Endothelial cell of umbilical vein (primary cell): ENCODE data around the gene MIER1. TPM values are rescaled to one million over a fixed set of nuclear protein-coding genes. Genes with fewer than 3 reads are reported as not detected.
A peak's percentile ranks its signal among the peaks of the same experiment; 100 is the strongest.

ENCODE experiments used
- BruUV-seq: library from RNA; stranded (reverse); fragments of 400-500 nt; replicated peaks from 2 replicates; lab custom pipeline; 2021; lab: Mats Ljungman, UMichigan
- CTCF ChIA-PET: fragments of 300-600, 350-600 bp; sonication (Branson Sonifier 250); formaldehyde crosslinking; loops from one replicate; lab custom pipeline; 2021; ENCODE audit warnings: antibody characterized with exemption, inconsistent platforms; lab: Charles Lee
- POLR2A ChIA-PET: fragments of 300-600, 350-600 bp; sonication (Branson Sonifier 250); formaldehyde crosslinking; loops from one replicate; lab custom pipeline; 2021; ENCODE audit warnings: antibody characterized with exemption, inconsistent platforms; lab: Charles Lee
- DNase-seq: peaks from one replicate; pipeline ENCODE4 v3.0.0-alpha.2; 2011; ENCODE audit warnings: low read depth, low spot score
- FAIRE-seq: peaks from 2 replicates; lab custom pipeline; 2011; peaks lifted over from hg19 to GRCh38; lab: Jason Lieb, UNC
- H2AFZ ChIP-seq: 2 replicates; pipeline ENCODE4 v1.6.0; 2012; ENCODE audit warnings: low read depth, low read length, control low read depth, inconsistent platforms
- H3K27ac ChIP-seq: 2 replicates; pipeline ENCODE4 v1.5.1; 2011; ENCODE audit warnings: low read depth, mild to moderate bottlenecking, control low read depth, low read length, moderate library complexity; ENCODE audit not compliant: insufficient read depth
- H3K27me3 ChIP-seq, 2 experiments: 2 replicates each; pipeline versions ENCODE4 v1.6.0 to v1.6.1; 2011; ENCODE audit warnings: low read length in 2 of 2, mixed read lengths in 1 of 2; ENCODE audit not compliant: control insufficient read depth in 2 of 2, insufficient read depth in 2 of 2
- H3K36me3 ChIP-seq, 2 experiments: 2 replicates in 1 of 2; 3 replicates in 1 of 2; pipeline ENCODE4 v1.5.1; 2011; ENCODE audit warnings: low read length in 2 of 2, mild to moderate bottlenecking in 1 of 2, moderate library complexity in 1 of 2; ENCODE audit not compliant: control insufficient read depth in 2 of 2, insufficient read depth in 2 of 2; ENCODE audit errors: extremely low read depth in 1 of 2
- H3K4me1 ChIP-seq: 3 replicates; pipeline ENCODE4 v1.5.1; 2011; ENCODE audit warnings: mild to moderate bottlenecking, low read length; ENCODE audit not compliant: control insufficient read depth, insufficient read depth; ENCODE audit errors: extremely low read depth
- H3K4me2 ChIP-seq: 2 replicates; pipeline ENCODE4 v1.6.1; 2011; ENCODE audit warnings: low read length, control low read depth, mixed read lengths; ENCODE audit not compliant: insufficient read depth
- H3K4me3 ChIP-seq, 3 experiments: fragments of 200-600 bp in 1 of 3; sonication (generic), shearing (Covaris generic) in 1 of 3; replicated peaks in 1 of 3; 2 replicates each; pipeline ENCODE4 v1.5.1; 2011 to 2016; ENCODE audit warnings: control low read depth in 3 of 3, low read length in 3 of 3, mild to moderate bottlenecking in 2 of 3, inconsistent platforms in 1 of 3, low read depth in 1 of 3, moderate library complexity in 1 of 3; ENCODE audit not compliant: insufficient read depth in 1 of 3
- H3K79me2 ChIP-seq: 2 replicates; pipeline ENCODE4 v1.6.0; 2012; ENCODE audit warnings: low read length, inconsistent platforms; ENCODE audit not compliant: control insufficient read depth, insufficient read depth
- H3K9ac ChIP-seq: replicated peaks from 2 replicates; pipeline ENCODE3; 2011; ENCODE audit warnings: low read length, control low read depth; ENCODE audit not compliant: insufficient read depth; ENCODE audit errors: extremely low read depth
- H3K9me1 ChIP-seq: replicated peaks from 3 replicates; pipeline ENCODE4 v1.6.0; 2011; ENCODE audit warnings: mild to moderate bottlenecking, low read length; ENCODE audit not compliant: control insufficient read depth, insufficient read depth; ENCODE audit errors: extremely low read depth
- H3K9me3 ChIP-seq: replicated peaks from 2 replicates; pipeline ENCODE4 v1.5.1; 2012; ENCODE audit warnings: low read length, inconsistent platforms; ENCODE audit not compliant: control insufficient read depth, insufficient read depth
- H4K20me1 ChIP-seq: replicated peaks from 2 replicates; pipeline ENCODE3; 2011; ENCODE audit warnings: mild to moderate bottlenecking, low read length; ENCODE audit not compliant: control insufficient read depth, insufficient read depth; ENCODE audit errors: extremely low read depth
- EZH2 ChIP-seq: IDR thresholded peaks from 2 replicates; pipeline ENCODE4 v1.6.1; 2012; ENCODE audit warnings: borderline replicate concordance, low read depth, mild to moderate bottlenecking, moderate library complexity, low read length, inconsistent platforms; ENCODE audit not compliant: severe bottlenecking
- FOS ChIP-seq: IDR thresholded peaks from 2 replicates; pipeline ENCODE4 v1.6.1; 2011; ENCODE audit warnings: mild to moderate bottlenecking, low read length, moderate library complexity, borderline replicate concordance; ENCODE audit not compliant: insufficient read depth
- GATA2 ChIP-seq: IDR thresholded peaks from 2 replicates; pipeline ENCODE4 v1.7.0; 2011; ENCODE audit warnings: low read depth, mild to moderate bottlenecking, moderate library complexity, mixed read lengths, low read length; ENCODE audit not compliant: insufficient read length, insufficient read depth
- JUN ChIP-seq: IDR thresholded peaks from 2 replicates; pipeline ENCODE4 v1.6.1; 2011; ENCODE audit warnings: borderline replicate concordance, low read depth; ENCODE audit not compliant: insufficient read length, insufficient read depth
- MYC ChIP-seq: IDR thresholded peaks from one replicate; pipeline ENCODE4 v1.6.1; 2011; ENCODE audit warnings: mild to moderate bottlenecking, low read depth, low read length
- POLR2AphosphoS5 ChIP-seq: IDR thresholded peaks from 2 replicates; pipeline ENCODE4 v1.6.1; 2012; ENCODE audit warnings: low read depth, mild to moderate bottlenecking, control low read depth, low read length, moderate library complexity; ENCODE audit not compliant: insufficient read depth
- dilution Hi-C: fragments of 300-500 bp; cut with MboI; formaldehyde crosslinking; loops from one replicate; pipeline ENCODE4 v1.15.0; 2019; ENCODE audit warnings: low sequenced_read_pairs; ENCODE audit not compliant: extremely low pct_ligation_motif_present
- intact Hi-C: fragments of 100-400 bp; cut with micrococcal nuclease; formaldehyde crosslinking; loops from one replicate; pipeline ENCODE4 v1.10.0; 2022
- polyA plus RNA-seq, 4 experiments: library from polyadenylated mRNA; depleted of rRNA in 3 of 4; stranded (reverse) in 3 of 4; unstranded in 1 of 4; fragments of >200 nt; gene quantifications; 2 replicates each; pipeline versions ENCODE4 v1.2.1 to v1.2.3, GENCODE V29; 2011 to 2012; ENCODE audit warnings: missing spikeins in 1 of 4
- total RNA-seq: library from RNA; stranded (reverse); gene quantifications from 2 replicates; pipeline ENCODE4 v1.2.3, GENCODE V29; 2021
- TF ChIP-seq, protein P1 (sequence below), 2 donors: IDR thresholded peaks; 1 replicate in 1 of 2; 2 replicates in 1 of 2; pipeline ENCODE4 v1.5.1; 2011; ENCODE audit warnings: low read length in 2 of 2, mild to moderate bottlenecking in 2 of 2, moderate library complexity in 2 of 2, control low read depth in 1 of 2, inconsistent platforms in 1 of 2, low read depth in 1 of 2; ENCODE audit not compliant: insufficient read depth in 1 of 2; ENCODE audit errors: extremely low read depth in 1 of 2

Gene MIER1
- total and polyA plus RNA-seq, 2 donors (not counting 3 experiments of a cell fraction or from before 2014, with no cell fraction given): 7.3 to 36.8 TPM

DNA sequence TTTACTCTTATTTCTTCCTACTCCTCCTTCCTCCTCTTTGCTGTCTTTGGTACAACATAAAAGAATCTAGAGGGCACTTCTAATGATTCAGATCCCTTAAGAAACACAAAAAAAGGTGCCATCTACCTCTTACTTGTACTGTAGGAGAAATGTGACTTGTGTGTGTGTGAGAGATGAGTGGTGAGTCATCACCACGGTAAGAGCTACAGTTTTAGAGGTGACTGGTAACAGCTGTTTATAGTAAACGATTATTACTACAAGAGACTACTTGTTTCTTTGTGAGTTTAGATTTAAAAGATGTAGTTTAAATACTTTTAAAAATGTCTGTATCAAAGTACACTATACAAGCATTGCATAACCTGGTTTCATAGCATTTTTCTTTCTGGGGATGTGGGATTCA, 88.8 kb downstream of the MIER1 start:
- Histone ChIP-seq H3K9me1 (no peaks in the 10 kb centered on the region), H3K4me3 (no peak overlapping the region), H3K4me1 (no peaks in the 10 kb centered on the region), H3K27ac (no peak overlapping the region), H2AFZ (no peak overlapping the region), H3K36me3 (peaks cover 0 to under 1% of the 10 kb centered on the region in 2 experiments), H3K27me3 (no peaks in the 10 kb centered on the region), H3K9ac (no peak overlapping the region), H3K79me2 (no peaks in the 10 kb centered on the region), H4K20me1 (no peaks in the 10 kb centered on the region), H3K9me3 (no peaks in the 10 kb centered on the region), H3K4me2 (no peak overlapping the region)
- ChIA-PET POLR2A (no interaction called here), CTCF (interaction anchor here (0.9 to 5.3 kb wide), 6 partner anchors 10 to 198 kb away, joined by 3 to 27 read pairs (median 4); no protein-coding TSS in a partner anchor)
- intact Hi-C loops (no loop called here), dilution Hi-C loops (no loop called here)
- FAIRE-seq (no peak), DNase-seq (no peak)
- BruUV-seq: no TSS peak
- TF ChIP-seq GATA2: no peak
- TF ChIP-seq MYC: no peak
- TF ChIP-seq FOS: peak; percentile 26
- TF ChIP-seq, protein P1, sequence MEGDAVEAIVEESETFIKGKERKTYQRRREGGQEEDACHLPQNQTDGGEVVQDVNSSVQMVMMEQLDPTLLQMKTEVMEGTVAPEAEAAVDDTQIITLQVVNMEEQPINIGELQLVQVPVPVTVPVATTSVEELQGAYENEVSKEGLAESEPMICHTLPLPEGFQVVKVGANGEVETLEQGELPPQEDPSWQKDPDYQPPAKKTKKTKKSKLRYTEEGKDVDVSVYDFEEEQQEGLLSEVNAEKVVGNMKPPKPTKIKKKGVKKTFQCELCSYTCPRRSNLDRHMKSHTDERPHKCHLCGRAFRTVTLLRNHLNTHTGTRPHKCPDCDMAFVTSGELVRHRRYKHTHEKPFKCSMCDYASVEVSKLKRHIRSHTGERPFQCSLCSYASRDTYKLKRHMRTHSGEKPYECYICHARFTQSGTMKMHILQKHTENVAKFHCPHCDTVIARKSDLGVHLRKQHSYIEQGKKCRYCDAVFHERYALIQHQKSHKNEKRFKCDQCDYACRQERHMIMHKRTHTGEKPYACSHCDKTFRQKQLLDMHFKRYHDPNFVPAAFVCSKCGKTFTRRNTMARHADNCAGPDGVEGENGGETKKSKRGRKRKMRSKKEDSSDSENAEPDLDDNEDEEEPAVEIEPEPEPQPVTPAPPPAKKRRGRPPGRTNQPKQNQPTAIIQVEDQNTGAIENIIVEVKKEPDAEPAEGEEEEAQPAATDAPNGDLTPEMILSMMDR (IDR thresholded peaks at IDR 0.05; ENCODE audit: extremely low read depth in 1 of 2, insufficient read depth in 1 of 2, low read depth in 1 of 2, low read length in 2 of 2): no peak
- no peak for TF ChIP-seq POLR2AphosphoS5
- no peak for TF ChIP-seq EZH2
- peak; percentile 44 for TF ChIP-seq JUN
